HCT116 (cell line): ENCODE results near the gene CENPV. TPM values are rescaled to one million over a fixed set of nuclear protein-coding genes. Genes with fewer than 3 reads are reported as not detected.

Source experiments
- ATAC-seq: fragments of 200-7000 bp; cut with Tn5 transposase; 2 replicates; pipeline ENCODE4 v1.9.1; 2020; ENCODE audit warnings: mild to moderate bottlenecking, moderate library complexity
- BruUV-seq: library from RNA; stranded (reverse); fragments of 400-500 nt; replicated peaks from 2 replicates; lab custom pipeline; 2021; lab: Mats Ljungman, UMichigan
- CTCF ChIA-PET: fragments of 300-600 bp; sonication (Branson Sonifier 250); formaldehyde crosslinking; loops from one replicate; lab custom pipeline; 2021; ENCODE audit warnings: antibody characterized with exemption; lab: Charles Lee
- POLR2A ChIA-PET: fragments of 300-600, 350-600 bp; sonication (Branson Sonifier 250); formaldehyde crosslinking; loops from one replicate; lab custom pipeline; 2021; ENCODE audit warnings: antibody characterized with exemption; lab: Charles Lee
- RAD21 ChIA-PET, 2 experiments: fragments of 300-600 bp; sonication (Branson Sonifier 250); formaldehyde crosslinking; loops; one replicate each; lab custom pipeline; 2023; ENCODE audit warnings: low total read pairs in 2 of 2; ENCODE audit not compliant: uncharacterized antibody in 2 of 2, unreplicated experiment in 2 of 2, low non-redundant PET in 1 of 2; lab: Charles Lee
- DNase-seq: peaks from one replicate; pipeline ENCODE4 v3.0.0-alpha.2; 2010; ENCODE audit warnings: low read depth, low spot score
- H2AFZ ChIP-seq: fragments of 200-600 bp; shearing (Covaris generic), sonication (generic); 2 replicates; pipeline ENCODE4 v1.6.1; 2017; ENCODE audit warnings: low read depth, mixed run types, mixed read lengths, antibody characterized with exemption, low read length; ENCODE audit not compliant: poor library complexity, severe bottlenecking
- H3K27ac ChIP-seq: 2 replicates; pipeline ENCODE4 v1.5.1; 2012; ENCODE audit warnings: low read depth, low read length
- H3K27me3 ChIP-seq: fragments of 200-600 bp; sonication (generic); 2 replicates; pipeline ENCODE4 v1.6.1; 2016; ENCODE audit warnings: mixed run types, low read length, mixed read lengths; ENCODE audit not compliant: insufficient read depth
- H3K36me3 ChIP-seq, 2 experiments: fragments of 200-500 bp in 1 of 2; fragments of 200-600 bp in 1 of 2; sonication (Bioruptor generic) in 1 of 2; sonication (generic) in 1 of 2; 2 replicates each; pipeline versions ENCODE4 v1.5.1 to v1.6.1; 2014 to 2016; ENCODE audit warnings: low read length in 2 of 2, inconsistent platforms in 1 of 2, mixed read lengths in 1 of 2, mixed run types in 1 of 2; ENCODE audit not compliant: insufficient read depth in 2 of 2, control insufficient read depth in 1 of 2
- H3K4me1 ChIP-seq, 2 experiments: fragments of 200-600 bp in 1 of 2; sonication (generic) in 1 of 2; 2 replicates each; pipeline versions ENCODE4 v1.5.1 to v1.6.1; 2012 to 2017; ENCODE audit warnings: low read length in 2 of 2, inconsistent platforms in 1 of 2, mild to moderate bottlenecking in 1 of 2, mixed read lengths in 1 of 2, mixed run types in 1 of 2, moderate library complexity in 1 of 2; ENCODE audit not compliant: insufficient read depth in 2 of 2, control insufficient read depth in 1 of 2
- H3K4me2 ChIP-seq: fragments of 200-600 bp; sonication (generic); 2 replicates; pipeline ENCODE4 v1.6.1; 2017; ENCODE audit warnings: mixed run types, low read length, mixed read lengths
- H3K4me3 ChIP-seq, 2 experiments: fragments of 200-600 bp in 1 of 2; sonication (generic) in 1 of 2; replicated peaks in 1 of 2; 2 replicates each; pipeline ENCODE4 v1.5.1; 2011 to 2016; ENCODE audit warnings: low read length in 2 of 2, control low read depth in 1 of 2, low read depth in 1 of 2, mild to moderate bottlenecking in 1 of 2, mixed read lengths in 1 of 2, mixed run types in 1 of 2
- H3K79me2 ChIP-seq: fragments of 200-600 bp; sonication (generic); 2 replicates; pipeline ENCODE4 v1.6.1; 2017; ENCODE audit warnings: mild to moderate bottlenecking, mixed run types, low read length, moderate library complexity, mixed read lengths; ENCODE audit not compliant: insufficient read depth
- H3K9ac ChIP-seq: fragments of 200-600 bp; sonication (generic); 2 replicates; pipeline ENCODE4 v1.6.1; 2016; ENCODE audit warnings: low read length, mixed read lengths
- H3K9me2 ChIP-seq: fragments of 200-600 bp; sonication (generic), shearing (Covaris generic); 2 replicates; pipeline ENCODE4 v1.6.1; 2017; ENCODE audit warnings: mixed run types, mild to moderate bottlenecking, moderate library complexity; ENCODE audit not compliant: insufficient read depth
- H3K9me3 ChIP-seq, 2 experiments: fragments of 200-500 bp in 1 of 2; fragments of 200-600 bp in 1 of 2; sonication (Bioruptor generic) in 1 of 2; sonication (generic) in 1 of 2; 2 replicates each; pipeline ENCODE4 v1.6.1; 2014 to 2017; ENCODE audit warnings: low read length in 2 of 2, mixed read lengths in 2 of 2, inconsistent platforms in 1 of 2, low read depth in 1 of 2, mild to moderate bottlenecking in 1 of 2, mixed run types in 1 of 2, moderate library complexity in 1 of 2; ENCODE audit not compliant: control insufficient read depth in 1 of 2, insufficient read depth in 1 of 2
- H4K20me1 ChIP-seq: fragments of 200-600 bp; sonication (generic), shearing (Covaris generic); 2 replicates; pipeline ENCODE4 v1.6.1; 2017; ENCODE audit warnings: mixed run types, mild to moderate bottlenecking, moderate library complexity; ENCODE audit not compliant: insufficient read depth
- CBX3 ChIP-seq: IDR thresholded peaks from 2 replicates; pipeline ENCODE4 v1.6.1; 2012; ENCODE audit warnings: low read depth
- CEBPB ChIP-seq: IDR thresholded peaks from 2 replicates; pipeline ENCODE4 v1.6.1; 2012; ENCODE audit warnings: low read depth
- FOSL1 ChIP-seq: IDR thresholded peaks from 2 replicates; pipeline ENCODE4 v1.6.1; 2012; ENCODE audit warnings: low read depth
- POLR2A ChIP-seq: IDR thresholded peaks from 2 replicates; pipeline ENCODE4 v1.7.0; 2011; ENCODE audit warnings: borderline replicate concordance; ENCODE audit not compliant: insufficient read depth, insufficient read length; ENCODE audit errors: extremely low read depth
- SIN3A ChIP-seq: IDR thresholded peaks from 2 replicates; pipeline ENCODE4 v1.6.1; 2012; ENCODE audit warnings: low read depth
- intact Hi-C: fragments of 100-400 bp; cut with micrococcal nuclease; formaldehyde crosslinking; loops from 2 replicates; pipeline ENCODE4 v1.10.0; 2022
- total RNA-seq: library from RNA; stranded (reverse); gene quantifications from one replicate; pipeline ENCODE4 v1.2.1, GENCODE V29; 2021; ENCODE audit not compliant: unreplicated experiment
- TF ChIP-seq, protein P1 (sequence below): IDR thresholded peaks from 2 replicates; pipeline ENCODE4 v1.6.1; 2012
- TF ChIP-seq, protein P2 (sequence below): IDR thresholded peaks from 2 replicates; pipeline ENCODE4 v1.6.1; 2012; ENCODE audit warnings: low read depth
- TF ChIP-seq, protein P3 (sequence below): IDR thresholded peaks from 2 replicates; pipeline ENCODE4 v1.6.1; 2012

CENPV gene
- total RNA-seq, 1 experiment from 2014 or later: 84.7 TPM

DNA sequence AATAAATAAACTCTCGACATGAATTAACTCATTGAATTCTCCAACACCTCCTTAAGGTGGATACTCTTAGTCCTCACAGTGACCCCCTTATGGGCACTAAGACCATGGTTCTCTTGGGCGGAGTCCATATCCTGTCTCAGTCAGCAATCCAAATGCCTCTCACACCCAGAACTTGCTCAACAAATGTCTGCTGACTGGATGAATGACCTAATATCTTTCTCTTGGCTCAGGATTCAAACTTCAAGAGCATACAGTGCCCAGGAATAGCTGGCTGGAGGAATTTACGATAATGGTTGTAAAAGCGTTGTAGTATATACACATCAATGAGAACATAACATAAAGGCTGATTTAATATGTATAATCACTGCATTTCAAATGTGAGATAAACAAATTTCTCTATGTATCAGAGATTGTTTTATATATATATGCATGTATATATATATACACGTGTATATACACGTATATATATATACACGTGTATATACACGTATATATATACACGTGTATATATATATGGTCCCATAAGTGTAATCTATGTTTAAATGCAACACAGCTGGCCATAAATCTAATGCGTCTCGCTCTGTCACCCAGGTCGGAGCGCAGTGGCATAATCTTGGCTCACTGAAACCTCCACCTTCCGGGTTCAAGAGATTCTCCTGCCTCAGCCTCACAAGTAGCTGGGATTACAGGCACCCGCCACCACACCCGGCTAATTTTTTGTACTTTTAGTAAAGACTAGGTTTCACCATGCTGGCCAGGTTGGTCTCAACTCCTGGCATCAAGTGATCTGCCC lies 21.1 kb upstream of the CENPV start:
- CTCF ChIA-PET: interaction anchor here (0.8 to 1.6 kb wide), 2 partner anchors 8 to 11 kb away, joined by 3 to 7 read pairs; no protein-coding TSS in a partner anchor
- peaks cover 0 to 13% of the 10 kb centered on the region in 2 experiments; a peak in 2 of 4 replicates for H3K4me1 ChIP-seq
- ATAC-seq (no peak), DNase-seq (no peak)
- intact Hi-C loops: no loop called here
- no peak overlapping the region for H3K27ac ChIP-seq
- H3K4me2 ChIP-seq: no peak overlapping the region
- RAD21 ChIA-PET: no interaction called here
- BruUV-seq: no TSS peak
- TF ChIP-seq SIN3A (no peak), CEBPB (0 out of 2 replicates have a peak, but pooled peaks have one; percentile 15)
- no peaks in the 10 kb centered on the region for H3K36me3 ChIP-seq
- no peak overlapping the region for H2AFZ ChIP-seq
- H3K9me3 ChIP-seq: no peaks in the 10 kb centered on the region
- no peak overlapping the region for H3K4me3 ChIP-seq
- H4K20me1 ChIP-seq: no peaks in the 10 kb centered on the region
- H3K9ac ChIP-seq: no peak overlapping the region
- H3K79me2 ChIP-seq: no peaks in the 10 kb centered on the region
- no peaks in the 10 kb centered on the region for H3K27me3 ChIP-seq
- POLR2A ChIA-PET: interaction anchor here (1.2 kb wide), 1 partner anchor 64 kb away, joined by 3 read pairs; no protein-coding TSS in a partner anchor
- no peaks in the 10 kb centered on the region for H3K9me2 ChIP-seq

DNA sequence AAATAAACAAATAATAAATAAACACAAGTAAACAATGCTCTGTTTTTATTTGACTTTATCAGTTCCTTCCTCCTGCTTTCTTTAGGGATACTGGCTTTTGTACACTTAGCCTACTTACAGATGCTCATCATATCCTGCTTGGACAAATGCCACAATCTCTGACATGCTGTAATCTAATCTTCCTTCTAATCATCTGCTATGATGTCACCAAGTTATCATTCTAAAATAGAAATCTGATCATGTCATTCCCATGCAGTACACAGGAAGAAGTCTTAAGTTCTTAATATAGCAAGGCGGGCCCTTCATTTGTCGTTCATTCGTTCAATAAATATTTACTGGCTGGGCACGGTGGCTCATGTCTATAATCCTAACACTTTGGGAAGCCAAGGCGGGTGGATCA lies 18.5 kb upstream of the CENPV start:
- H3K79me2 ChIP-seq: no peaks in the 10 kb centered on the region
- ChIA-PET POLR2A (interaction anchor here (1.2 kb wide), 1 partner anchor 9 kb away, joined by 3 read pairs; the partner anchor contains the start of gene UBB), CTCF (interaction anchor here (2.3 kb wide), 1 partner anchor 8 kb away, joined by 16 read pairs; no protein-coding TSS in a partner anchor), RAD21 (no interaction called here)
- H3K4me1 ChIP-seq: no peaks in the 10 kb centered on the region
- TF ChIP-seq SIN3A: no peak
- TF ChIP-seq, protein P1, sequence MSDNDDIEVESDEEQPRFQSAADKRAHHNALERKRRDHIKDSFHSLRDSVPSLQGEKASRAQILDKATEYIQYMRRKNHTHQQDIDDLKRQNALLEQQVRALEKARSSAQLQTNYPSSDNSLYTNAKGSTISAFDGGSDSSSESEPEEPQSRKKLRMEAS: no peak
- no peak for TF ChIP-seq FOSL1
- TF ChIP-seq POLR2A: no peak
- TF ChIP-seq CBX3: no peak
- TF ChIP-seq, protein P2, sequence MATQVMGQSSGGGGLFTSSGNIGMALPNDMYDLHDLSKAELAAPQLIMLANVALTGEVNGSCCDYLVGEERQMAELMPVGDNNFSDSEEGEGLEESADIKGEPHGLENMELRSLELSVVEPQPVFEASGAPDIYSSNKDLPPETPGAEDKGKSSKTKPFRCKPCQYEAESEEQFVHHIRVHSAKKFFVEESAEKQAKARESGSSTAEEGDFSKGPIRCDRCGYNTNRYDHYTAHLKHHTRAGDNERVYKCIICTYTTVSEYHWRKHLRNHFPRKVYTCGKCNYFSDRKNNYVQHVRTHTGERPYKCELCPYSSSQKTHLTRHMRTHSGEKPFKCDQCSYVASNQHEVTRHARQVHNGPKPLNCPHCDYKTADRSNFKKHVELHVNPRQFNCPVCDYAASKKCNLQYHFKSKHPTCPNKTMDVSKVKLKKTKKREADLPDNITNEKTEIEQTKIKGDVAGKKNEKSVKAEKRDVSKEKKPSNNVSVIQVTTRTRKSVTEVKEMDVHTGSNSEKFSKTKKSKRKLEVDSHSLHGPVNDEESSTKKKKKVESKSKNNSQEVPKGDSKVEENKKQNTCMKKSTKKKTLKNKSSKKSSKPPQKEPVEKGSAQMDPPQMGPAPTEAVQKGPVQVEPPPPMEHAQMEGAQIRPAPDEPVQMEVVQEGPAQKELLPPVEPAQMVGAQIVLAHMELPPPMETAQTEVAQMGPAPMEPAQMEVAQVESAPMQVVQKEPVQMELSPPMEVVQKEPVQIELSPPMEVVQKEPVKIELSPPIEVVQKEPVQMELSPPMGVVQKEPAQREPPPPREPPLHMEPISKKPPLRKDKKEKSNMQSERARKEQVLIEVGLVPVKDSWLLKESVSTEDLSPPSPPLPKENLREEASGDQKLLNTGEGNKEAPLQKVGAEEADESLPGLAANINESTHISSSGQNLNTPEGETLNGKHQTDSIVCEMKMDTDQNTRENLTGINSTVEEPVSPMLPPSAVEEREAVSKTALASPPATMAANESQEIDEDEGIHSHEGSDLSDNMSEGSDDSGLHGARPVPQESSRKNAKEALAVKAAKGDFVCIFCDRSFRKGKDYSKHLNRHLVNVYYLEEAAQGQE: no peak
- TF ChIP-seq, protein P3, sequence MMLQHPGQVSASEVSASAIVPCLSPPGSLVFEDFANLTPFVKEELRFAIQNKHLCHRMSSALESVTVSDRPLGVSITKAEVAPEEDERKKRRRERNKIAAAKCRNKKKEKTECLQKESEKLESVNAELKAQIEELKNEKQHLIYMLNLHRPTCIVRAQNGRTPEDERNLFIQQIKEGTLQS: no peak
- H3K27me3 ChIP-seq: no peaks in the 10 kb centered on the region
- no peaks in the 10 kb centered on the region for H4K20me1 ChIP-seq
- DNase-seq (no peak), ATAC-seq (no peak)
- H2AFZ ChIP-seq: no peak overlapping the region
- intact Hi-C loops: no loop called here
- no peaks in the 10 kb centered on the region for H3K36me3 ChIP-seq
- H3K4me2 ChIP-seq: no peak overlapping the region
- no peak overlapping the region for H3K27ac ChIP-seq
- no peak overlapping the region for H3K4me3 ChIP-seq
- H3K9me3 ChIP-seq: no peaks in the 10 kb centered on the region
- no TSS peak for BruUV-seq
- H3K9ac ChIP-seq: no peak overlapping the region
- H3K9me2 ChIP-seq: no peaks in the 10 kb centered on the region
